ENCODE data around the gene RUNX1.

The RUNX1 gene

GRCh38 chr21:35035116-35035515 lies 14.0 kb downstream of the RUNX1 start:
- DNase-seq: no peak

GRCh38 chr21:35034203-35034926 lies 14.7 kb downstream of the RUNX1 start:
- no peak for DNase-seq

- DNase-seq: no peak
Measured at GRCh38 chr21:35032474-35033263, 16.4 kb downstream of the RUNX1 start.

- DNase-seq: no peak
Measured at GRCh38 chr21:35028451-35028978, 20.6 kb downstream of the RUNX1 start.

GRCh38 chr21:35027563-35028450 lies 21.3 kb downstream of the RUNX1 start:
- no peak for DNase-seq

- DNase-seq: no peak
Measured at GRCh38 chr21:35026617-35027562, 22.2 kb downstream of the RUNX1 start.

GRCh38 chr21:35026153-35026500 lies 23.0 kb downstream of the RUNX1 start:
- DNase-seq: no peak

GRCh38 chr21:35025206-35026152 lies 23.6 kb downstream of the RUNX1 start:
- no peak for DNase-seq

- DNase-seq: no peak
Measured at GRCh38 chr21:35024513-35024912, 24.6 kb downstream of the RUNX1 start.

GRCh38 chr21:35024071-35024420 lies 25.1 kb downstream of the RUNX1 start:
- DNase-seq: no peak

- DNase-seq: no peak
Measured at GRCh38 chr21:35023396-35024070, 25.6 kb downstream of the RUNX1 start.

GRCh38 chr21:35021546-35021945 lies 27.6 kb downstream of the RUNX1 start:
- no peak for DNase-seq

- DNase-seq: no peak
Measured at GRCh38 chr21:35020902-35021301, 28.2 kb downstream of the RUNX1 start.

GRCh38 chr21:35020436-35020835 lies 28.7 kb downstream of the RUNX1 start:
- DNase-seq: no peak

GRCh38 chr21:35019631-35020032 lies 29.5 kb downstream of the RUNX1 start:
- no peak for DNase-seq

GRCh38 chr21:35017256-35017655 lies 31.8 kb downstream of the RUNX1 start:
- no peak for DNase-seq

GRCh38 chr21:35016517-35017188 lies 32.4 kb downstream of the RUNX1 start:
- DNase-seq: no peak

- DNase-seq: no peak
Measured at GRCh38 chr21:35016071-35016470, 33.0 kb downstream of the RUNX1 start.

GRCh38 chr21:35015435-35016024 lies 33.6 kb downstream of the RUNX1 start:
- DNase-seq: no peak

Measured in cerebellar nuclear complex (tissue), 1 donor.